Activated CD4-positive, alpha-beta T cell treated with anti-CD3 and anti-CD28 coated beads for 48 hours (primary cell): ENCODE measurements around the gene TECPR2.
"Not testable (repeated sequence)": the region's sequence is repeated elsewhere in the genome, so short reads cannot be mapped to it uniquely, and the experiment has no call there.

ENCODE experiments used
- DNase-seq: peaks from one replicate; pipeline ENCODE4 v3.0.0-alpha.2; 2020

Gene TECPR2

DNA sequence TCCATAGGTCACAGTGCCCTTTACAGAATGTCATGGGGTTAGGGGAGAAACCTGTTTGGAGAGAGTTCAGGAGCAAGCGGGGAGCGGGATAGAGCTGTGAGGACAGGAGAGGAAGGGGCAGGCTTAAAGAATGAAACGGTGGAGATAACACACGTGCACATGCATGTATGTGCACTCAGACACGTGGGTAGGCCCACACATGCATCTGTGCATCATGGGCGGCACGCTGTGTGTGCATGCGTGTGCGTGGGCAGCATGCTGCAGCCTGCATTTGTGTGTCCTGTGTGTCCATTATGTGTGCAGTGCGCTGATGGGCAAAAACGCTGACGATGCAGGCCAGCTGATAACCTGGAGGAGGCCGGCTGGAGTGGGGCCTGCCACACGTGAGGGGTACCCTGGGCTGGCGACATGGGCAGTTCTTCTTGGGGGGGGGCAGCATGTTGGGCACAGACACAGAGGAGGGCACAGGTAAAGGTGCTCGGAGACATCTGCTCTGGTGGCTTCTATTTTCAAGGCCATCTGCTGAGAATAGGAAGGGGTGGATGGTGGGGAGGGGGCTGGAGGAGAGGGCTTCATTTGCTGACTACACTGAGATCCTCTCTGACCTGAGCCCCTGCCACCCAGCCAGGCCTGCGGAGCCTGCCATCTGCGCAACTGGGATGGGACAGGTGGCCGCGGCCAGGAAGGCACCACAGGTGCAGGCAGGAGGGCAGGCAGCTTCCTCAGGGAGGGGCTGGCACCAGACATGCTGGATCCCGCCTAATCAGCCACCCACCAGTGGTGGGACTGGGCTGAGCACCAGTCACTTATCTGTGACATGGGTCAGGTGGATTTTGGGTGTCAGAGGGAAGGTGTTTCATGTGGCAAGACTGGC, 151.4 kb downstream of the TECPR2 start:
- no peak for DNase-seq

GRCh38 chr14:102514987-102515733, 152.4 kb downstream of the TECPR2 start:
- DNase-seq: no peak

DNA sequence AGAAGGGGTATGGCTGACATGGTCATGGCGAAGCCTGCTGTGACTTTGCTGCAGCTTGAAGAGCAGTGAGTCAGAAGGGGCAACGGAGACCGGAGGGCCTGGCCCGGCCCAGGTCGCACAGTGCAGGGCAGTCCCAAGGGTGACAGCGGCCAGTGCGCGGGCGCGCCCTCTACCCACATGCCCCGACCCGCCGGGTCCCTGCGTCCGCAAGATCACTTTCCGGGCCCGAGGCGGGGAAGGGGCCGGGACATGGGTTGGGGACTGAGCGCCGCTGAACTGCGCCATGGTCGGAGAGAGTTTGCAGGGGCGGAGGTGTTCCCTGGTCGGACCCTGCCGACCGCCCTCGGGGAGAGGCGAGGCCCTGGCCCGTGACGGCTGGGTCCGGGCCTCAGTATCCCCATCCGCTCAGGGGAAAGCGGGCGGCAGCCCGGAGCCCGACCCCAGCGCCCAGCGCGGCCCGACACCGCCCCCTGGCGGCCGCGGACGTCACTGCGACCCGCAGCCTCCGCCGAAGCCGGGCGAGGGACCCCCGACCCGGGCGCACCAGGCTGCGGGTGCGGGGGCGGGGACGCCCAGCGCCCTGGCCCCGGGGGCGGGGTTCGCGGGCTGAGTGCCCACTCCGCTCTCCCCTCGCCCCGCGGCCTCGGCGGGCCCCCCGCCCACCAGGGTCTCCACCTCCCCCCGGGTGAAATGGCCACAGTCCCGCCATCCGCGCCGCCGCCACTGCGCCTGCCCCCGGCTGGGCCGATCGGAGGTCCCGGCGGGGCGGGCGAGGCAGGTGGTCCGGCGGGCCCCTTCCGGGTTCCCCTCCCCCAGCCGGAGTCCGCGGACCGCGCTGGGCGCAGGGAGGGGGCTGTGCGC, 154.0 kb downstream of the TECPR2 start:
- peak; percentile 69 for DNase-seq

GRCh38 chr14:102517392-102518062, 154.8 kb downstream of the TECPR2 start:
- no peak for DNase-seq

DNA sequence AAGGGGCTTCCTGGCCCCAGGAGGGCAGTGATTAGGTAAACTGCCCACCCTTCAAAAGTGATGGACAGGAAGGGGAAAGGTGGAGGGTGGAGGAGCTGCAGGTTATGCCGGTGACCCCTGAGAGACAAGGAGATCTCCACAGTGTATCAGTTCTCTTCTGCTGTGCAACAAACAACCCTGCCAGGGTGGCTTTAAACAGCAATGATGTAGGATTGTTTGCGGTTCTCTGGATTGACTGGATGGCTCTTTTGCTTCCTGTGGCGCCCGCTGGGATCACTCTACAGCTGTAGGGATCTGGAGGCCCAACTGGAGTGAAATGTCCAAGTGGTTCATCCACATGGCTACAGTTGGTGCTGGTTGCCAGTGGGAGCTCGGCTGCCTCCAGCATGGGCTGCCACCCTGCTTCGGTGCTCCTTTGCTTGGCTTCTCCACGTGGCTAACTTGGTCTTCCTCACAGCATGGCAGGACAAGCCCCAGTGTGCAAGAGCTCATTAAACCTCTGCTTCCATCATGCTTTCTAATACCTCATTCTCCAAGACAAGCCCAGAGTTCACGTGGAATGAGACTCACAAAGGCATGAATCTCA, 155.4 kb downstream of the TECPR2 start:
- no peak for DNase-seq

GRCh38 chr14:102519709-102520108, 157.0 kb downstream of the TECPR2 start:
- DNase-seq: not testable (repeated sequence)

- DNase-seq: no peak
These were observed 160.4 kb downstream of the TECPR2 start for GRCh38 chr14:102523200-102523568.

DNA sequence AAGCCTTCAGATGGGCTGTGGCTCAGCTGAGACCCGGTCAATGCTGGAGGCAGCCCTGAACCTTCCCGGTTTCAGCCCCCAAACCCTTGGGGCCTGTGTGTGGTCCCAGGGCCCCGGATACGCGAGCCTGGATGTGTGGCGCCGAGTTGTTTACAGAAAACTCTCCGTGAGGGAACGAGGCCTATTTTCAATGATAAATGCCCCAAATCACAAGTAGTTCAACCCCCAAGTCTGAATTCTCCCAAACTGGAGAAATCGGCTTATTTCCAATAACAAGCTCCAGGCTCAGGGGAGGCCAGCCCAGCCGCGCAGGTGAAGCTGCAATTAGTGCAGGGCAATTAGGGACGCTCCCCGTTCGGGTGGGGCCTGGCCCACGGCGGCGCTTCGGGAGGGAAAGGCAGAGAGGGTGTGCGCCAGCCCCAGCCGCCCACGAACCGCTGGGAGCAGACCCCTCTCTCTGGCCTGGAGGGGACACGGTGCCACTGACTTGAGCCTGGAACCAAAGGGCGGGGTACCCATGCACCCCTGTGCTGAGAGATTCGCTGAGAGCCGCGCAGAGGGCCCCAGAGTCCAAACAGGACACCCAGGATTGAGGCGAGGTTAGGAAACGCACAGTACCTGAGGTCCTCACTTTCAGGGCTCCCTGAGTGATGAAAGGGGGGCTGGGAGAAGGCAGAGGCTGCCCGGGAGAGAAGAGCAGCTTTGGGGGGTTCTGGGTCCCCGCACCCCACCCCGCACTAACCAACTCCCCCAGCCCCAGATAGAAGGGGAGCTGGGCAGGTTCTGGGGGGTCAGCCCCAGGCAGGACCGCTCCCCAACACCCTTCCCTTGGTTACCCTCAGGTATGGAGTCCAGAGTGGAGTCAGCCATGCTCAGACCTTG, 161.1 kb downstream of the TECPR2 start:
- no peak for DNase-seq

GRCh38 chr14:102524451-102525218, 161.9 kb downstream of the TECPR2 start:
- DNase-seq: peak; percentile 99

DNA sequence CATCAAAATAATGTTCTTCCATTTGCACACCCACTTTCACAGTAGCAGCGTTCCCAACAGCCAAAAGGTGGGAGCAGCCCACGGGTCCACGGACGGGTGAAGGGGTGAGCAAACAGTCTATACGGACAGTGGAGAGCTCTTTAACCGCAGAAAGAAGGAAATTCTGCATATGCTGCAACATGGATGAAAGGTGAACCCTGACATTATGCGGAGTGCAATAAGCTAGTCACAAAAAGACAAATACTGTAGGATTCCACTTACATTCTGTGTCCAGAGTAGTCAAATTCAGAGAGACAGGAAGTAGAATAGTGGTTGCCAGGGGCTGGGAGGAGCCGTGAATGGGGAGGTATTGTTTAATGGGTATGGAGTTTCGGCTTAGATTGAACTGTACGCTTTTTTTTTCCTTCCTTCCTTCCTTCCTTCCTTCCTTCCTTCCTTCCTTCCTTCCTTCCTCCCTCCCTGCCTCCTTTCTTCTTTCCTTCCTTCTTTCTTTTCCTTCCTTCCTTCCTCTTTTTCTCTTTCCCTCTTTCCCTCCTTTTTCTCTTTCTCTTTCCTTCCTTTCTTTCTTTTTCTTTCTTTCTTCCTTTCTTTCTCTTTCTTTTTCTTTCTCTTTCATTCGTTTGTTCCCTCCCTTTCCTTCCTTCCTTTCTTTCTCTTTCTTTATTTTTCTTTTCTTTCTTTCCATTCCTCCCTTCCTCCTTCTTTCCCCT, 162.6 kb downstream of the TECPR2 start:
- DNase-seq: peak; percentile 50

DNA sequence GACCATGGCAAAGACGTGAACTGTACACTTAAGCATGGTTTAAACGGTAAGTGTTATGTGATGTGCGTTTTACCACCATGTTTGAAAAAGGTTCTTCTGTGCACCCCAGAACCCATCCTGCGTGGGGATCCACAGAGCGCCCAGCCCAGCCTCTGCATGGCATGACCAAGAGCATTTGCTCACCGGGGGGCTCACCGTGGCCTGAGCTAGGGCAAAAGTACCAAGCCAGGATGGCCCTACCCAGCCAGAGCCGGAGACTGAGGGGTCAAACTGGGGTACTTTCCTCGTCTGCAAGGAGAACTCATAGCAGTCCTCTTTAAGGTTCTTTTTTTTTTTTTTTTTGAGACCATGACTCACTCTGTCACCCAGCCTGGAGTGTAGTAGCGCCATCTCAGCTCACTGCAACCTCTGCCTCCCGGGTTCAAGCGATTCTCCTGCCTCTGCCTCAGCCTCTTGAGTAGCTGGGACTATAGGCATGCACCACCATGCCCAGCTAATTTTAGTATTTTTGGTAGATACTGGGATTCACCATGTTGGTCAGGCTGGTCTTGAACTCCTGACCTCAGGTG, 163.3 kb downstream of the TECPR2 start:
- no peak for DNase-seq

DNA sequence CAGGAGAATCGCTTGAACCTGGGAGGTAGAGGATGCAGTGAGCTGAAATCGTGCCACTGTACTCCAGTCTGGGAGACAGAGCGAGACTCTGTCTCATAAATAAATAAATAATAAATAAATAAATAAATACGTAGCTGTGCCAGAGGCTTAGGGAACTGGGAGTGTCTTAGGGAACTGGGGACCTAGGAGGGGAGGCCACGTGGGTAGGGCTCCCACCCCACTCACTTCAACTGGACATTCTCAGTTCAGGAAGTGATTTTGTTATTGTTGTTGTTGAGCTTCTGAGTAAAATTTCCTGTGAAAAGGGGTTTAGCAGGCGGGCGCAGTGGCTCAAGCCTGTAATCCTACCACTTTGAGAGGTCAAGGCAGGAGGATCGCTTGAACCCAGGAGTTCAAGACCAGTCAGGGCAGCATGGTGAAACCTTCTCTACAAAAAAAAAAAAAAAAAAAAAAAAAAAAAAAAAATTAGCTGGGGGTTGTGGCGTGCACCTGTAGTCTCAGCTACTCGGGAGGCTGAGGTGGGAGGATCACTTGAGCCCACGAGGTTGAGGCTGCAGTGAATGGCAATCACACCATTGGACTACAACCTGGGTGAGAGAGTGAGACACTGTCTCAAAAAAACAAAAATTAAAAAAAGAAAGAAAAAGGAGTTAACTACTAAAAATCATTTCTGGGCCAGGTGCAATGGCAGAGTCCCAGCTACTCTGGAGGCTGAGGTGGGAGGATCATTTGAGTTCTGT, 165.9 kb downstream of the TECPR2 start:
- no peak for DNase-seq

DNA sequence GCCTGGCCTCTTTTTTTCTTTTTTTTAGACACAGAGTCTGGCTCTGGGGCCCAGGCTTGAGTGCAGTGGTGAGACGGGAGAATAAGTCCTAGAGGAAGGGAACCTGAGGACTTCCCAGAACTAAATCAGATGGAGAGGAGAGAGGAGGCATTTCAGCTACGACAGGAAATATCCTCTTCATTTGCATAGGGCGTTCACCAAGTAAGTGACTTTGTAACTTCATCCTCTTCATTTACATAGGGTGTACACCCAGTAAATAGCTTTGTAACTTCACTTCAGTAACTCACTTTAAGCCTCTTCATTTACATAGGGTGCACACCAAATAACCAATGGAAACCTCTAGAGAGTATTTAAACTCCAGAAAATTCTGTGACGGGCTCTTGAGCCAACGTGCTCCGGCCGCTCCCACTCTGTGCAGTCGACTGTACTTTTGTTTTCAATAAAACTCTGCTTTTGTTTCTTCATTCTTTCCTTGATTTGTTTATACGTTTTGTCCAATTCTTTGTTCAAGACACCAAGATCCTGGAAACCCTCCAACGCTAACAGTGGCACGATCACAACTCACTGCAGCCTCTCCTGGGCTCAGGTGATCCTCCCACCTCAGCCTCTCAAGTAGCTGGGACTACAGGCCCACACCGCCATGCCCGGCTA, 168.2 kb downstream of the TECPR2 start:
- no peak for DNase-seq

GRCh38 chr14:102532204-102532658, 169.5 kb downstream of the TECPR2 start:
- no peak for DNase-seq

- DNase-seq: no peak
These were observed 175.3 kb downstream of the TECPR2 start for GRCh38 chr14:102537981-102538601.

DNA sequence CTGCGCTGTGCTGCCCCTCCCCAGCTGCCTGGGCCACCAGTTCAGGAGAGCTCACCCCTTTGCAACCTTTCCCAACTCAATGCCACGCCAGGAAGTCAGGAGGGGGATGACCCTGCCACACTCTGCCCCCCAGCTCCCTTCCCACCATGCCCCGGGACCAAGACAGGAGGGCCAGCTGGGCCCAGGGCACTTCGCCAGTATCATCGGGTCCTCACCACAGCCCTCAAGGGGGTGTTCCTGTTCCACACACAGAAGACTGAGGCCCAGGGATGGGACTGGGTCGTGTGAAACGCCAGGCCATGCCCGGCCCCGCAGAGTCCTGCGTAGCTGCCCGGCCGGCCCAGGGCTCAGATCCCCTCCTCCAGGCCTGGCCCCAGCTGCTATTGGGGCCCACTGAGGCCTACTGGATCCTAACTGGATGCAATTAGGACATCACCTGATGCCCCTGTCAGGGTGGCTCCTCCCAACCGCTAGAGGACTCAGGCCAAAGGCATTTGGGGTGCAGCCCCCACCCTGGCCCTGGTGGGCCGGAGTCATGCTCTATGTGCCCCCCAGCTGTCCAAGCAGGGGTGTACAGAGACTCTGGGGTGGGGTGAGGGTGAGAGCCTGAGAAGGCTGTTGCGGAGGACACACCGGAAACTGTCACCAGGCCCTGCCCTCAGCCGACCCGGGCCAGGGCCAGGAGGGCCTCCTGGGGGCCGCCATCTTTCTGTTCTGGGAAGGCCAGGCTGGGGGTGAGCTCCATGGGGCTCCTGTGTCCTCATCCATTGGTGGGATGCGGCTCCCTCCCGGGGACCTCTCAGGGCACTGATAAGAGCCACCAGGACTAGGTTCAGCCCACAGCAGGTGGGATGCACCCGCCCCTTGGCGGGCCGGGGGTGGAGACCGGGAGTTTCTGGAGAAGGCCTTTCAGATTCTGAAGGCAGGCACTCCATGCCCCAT, 176.1 kb downstream of the TECPR2 start:
- no peak for DNase-seq
